ENCODE data around the gene CLDN7.

The CLDN7 gene

GRCh38 chr17:7221278-7222092 is 40.8 kb downstream of the CLDN7 start:
- H3K36me3 ChIP-seq (ENCODE audit: low read depth), result peaks cover 44% of the 10 kb centered on the region
- no peak for TF ChIP-seq CTCF (IDR thresholded peaks at IDR 0.05; ENCODE audit: poor library complexity, severe bottlenecking)
- H3K4me3 ChIP-seq (ENCODE audit: severe bottlenecking), result no peak overlapping the region
- peak overlapping the region; percentile 89 for H3K27ac ChIP-seq (ENCODE audit: poor library complexity, severe bottlenecking)
- peaks cover 5% of the 10 kb centered on the region for H3K4me1 ChIP-seq (ENCODE audit: insufficient read depth, poor library complexity, severe bottlenecking)
- H3K9me3 ChIP-seq (ENCODE audit: severe bottlenecking), result no peaks in the 10 kb centered on the region
- no peaks in the 10 kb centered on the region for H3K27me3 ChIP-seq (ENCODE audit: insufficient read depth, poor library complexity, severe bottlenecking)
- ATAC-seq (ENCODE audit: low read depth) (no peak), DNase-seq (ENCODE audit: low spot score) (no peak)

- Histone ChIP-seq H3K27ac (ENCODE audit: poor library complexity, severe bottlenecking) (peak overlapping the region; percentile 89), H3K27me3 (ENCODE audit: insufficient read depth, poor library complexity, severe bottlenecking) (no peaks in the 10 kb centered on the region), H3K4me1 (ENCODE audit: insufficient read depth, poor library complexity, severe bottlenecking) (peaks cover 5% of the 10 kb centered on the region), H3K4me3 (ENCODE audit: severe bottlenecking) (peak overlapping the region; percentile 90), H3K36me3 (ENCODE audit: low read depth) (peaks cover 43% of the 10 kb centered on the region), H3K9me3 (ENCODE audit: severe bottlenecking) (no peaks in the 10 kb centered on the region)
- no peak for DNase-seq (ENCODE audit: low spot score)
- TF ChIP-seq CTCF (IDR thresholded peaks at IDR 0.05; ENCODE audit: poor library complexity, severe bottlenecking), result peak; percentile 43
- peak; percentile 50 for ATAC-seq (ENCODE audit: low read depth)
Observed at GRCh38 chr17:7220593-7221277, 41.5 kb downstream of the CLDN7 start.

GRCh38 chr17:7219812-7220592 is 42.3 kb downstream of the CLDN7 start, which contains the start of the genes ACADVL and DLG4:
Gene ACADVL, plus strand, starts transcription at chr17:7219938. Its CDS starts 47 bp downstream, at chr17:7219985.
Gene DLG4, minus strand, starts transcription at chr17:7219836.
- Histone ChIP-seq H3K4me1 (ENCODE audit: insufficient read depth, poor library complexity, severe bottlenecking) (peaks cover 9% of the 10 kb centered on the region), H3K4me3 (ENCODE audit: severe bottlenecking) (peak within 1 kb of the TSS; percentile 90), H3K9me3 (ENCODE audit: severe bottlenecking) (no peaks in the 10 kb centered on the region), H3K36me3 (ENCODE audit: low read depth) (peaks cover 36% of the 10 kb centered on the region), H3K27ac (ENCODE audit: poor library complexity, severe bottlenecking) (peak within 1 kb of the TSS; percentile 89), H3K27me3 (ENCODE audit: insufficient read depth, poor library complexity, severe bottlenecking) (no peaks in the 10 kb centered on the region)
- ATAC-seq (ENCODE audit: low read depth) (peak; percentile 68), DNase-seq (ENCODE audit: low spot score) (peak; percentile 92)
- no peak for TF ChIP-seq CTCF (IDR thresholded peaks at IDR 0.05; ENCODE audit: poor library complexity, severe bottlenecking)

- DNase-seq (ENCODE audit: low spot score), result no peak
- Histone ChIP-seq H3K27ac (ENCODE audit: poor library complexity, severe bottlenecking) (peak overlapping the region; percentile 89), H3K4me1 (ENCODE audit: insufficient read depth, poor library complexity, severe bottlenecking) (peaks cover 9% of the 10 kb centered on the region), H3K27me3 (ENCODE audit: insufficient read depth, poor library complexity, severe bottlenecking) (no peaks in the 10 kb centered on the region), H3K36me3 (ENCODE audit: low read depth) (peaks cover 33% of the 10 kb centered on the region), H3K4me3 (ENCODE audit: severe bottlenecking) (peak overlapping the region; percentile 90), H3K9me3 (ENCODE audit: severe bottlenecking) (no peaks in the 10 kb centered on the region)
- TF ChIP-seq CTCF (IDR thresholded peaks at IDR 0.05; ENCODE audit: poor library complexity, severe bottlenecking), result no peak
- no peak for ATAC-seq (ENCODE audit: low read depth)
Observed at GRCh38 chr17:7219229-7219811, 43.0 kb downstream of the CLDN7 start.
